ENCODE data around the gene CACNA2D1. TPM values are rescaled to one million over a fixed set of nuclear protein-coding genes. Genes with fewer than 3 reads are reported as not detected.
A peak's percentile ranks its signal among the peaks of the same experiment; 100 is the strongest.

The CACNA2D1 gene
- total RNA-seq, 1 donor from 2014 or later: 116 TPM

DNA sequence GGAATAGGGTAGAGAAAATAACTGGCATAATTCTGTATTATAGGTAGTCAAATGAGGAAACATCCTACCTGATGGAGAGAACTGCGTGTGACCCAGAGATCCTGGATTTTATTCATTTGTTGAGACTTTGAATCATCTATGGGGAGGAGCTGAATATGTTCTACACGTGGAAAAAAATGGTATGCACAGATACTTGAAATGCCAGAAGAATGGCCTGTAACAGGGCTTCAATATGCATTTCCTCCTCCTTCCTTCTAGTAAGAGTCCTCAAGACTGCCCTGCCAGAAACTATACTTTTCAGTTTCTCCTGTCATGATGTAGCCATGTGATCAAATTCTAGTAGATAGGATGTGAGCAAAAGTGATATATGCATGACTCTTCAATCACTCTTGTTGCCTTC, 372.1 kb downstream of the CACNA2D1 start:
- no peaks in the 10 kb centered on the region for H3K36me3 ChIP-seq (ENCODE audit: control insufficient read depth in 3 of 3, insufficient read depth in 3 of 3, low read length in 3 of 3)
- H3K4me3 ChIP-seq (ENCODE audit: low read length in 3 of 3): no peak overlapping the region
- H3K9ac ChIP-seq (ENCODE audit: low read depth in 1 of 3, low read length in 3 of 3): no peak overlapping the region
- H3K4me1 ChIP-seq (ENCODE audit: control insufficient read depth in 3 of 3, insufficient read depth in 3 of 3, low read length in 3 of 3): no peaks in the 10 kb centered on the region
- no peak overlapping the region for H3K27ac ChIP-seq (ENCODE audit: low read depth, low read length)
- H3K9me3 ChIP-seq (ENCODE audit: control insufficient read depth in 3 of 3, low read length in 3 of 3): no peaks in the 10 kb centered on the region
- no peaks in the 10 kb centered on the region for H3K27me3 ChIP-seq (ENCODE audit: control insufficient read depth in 3 of 3, insufficient read depth in 3 of 3, low read length in 3 of 3)

DNA sequence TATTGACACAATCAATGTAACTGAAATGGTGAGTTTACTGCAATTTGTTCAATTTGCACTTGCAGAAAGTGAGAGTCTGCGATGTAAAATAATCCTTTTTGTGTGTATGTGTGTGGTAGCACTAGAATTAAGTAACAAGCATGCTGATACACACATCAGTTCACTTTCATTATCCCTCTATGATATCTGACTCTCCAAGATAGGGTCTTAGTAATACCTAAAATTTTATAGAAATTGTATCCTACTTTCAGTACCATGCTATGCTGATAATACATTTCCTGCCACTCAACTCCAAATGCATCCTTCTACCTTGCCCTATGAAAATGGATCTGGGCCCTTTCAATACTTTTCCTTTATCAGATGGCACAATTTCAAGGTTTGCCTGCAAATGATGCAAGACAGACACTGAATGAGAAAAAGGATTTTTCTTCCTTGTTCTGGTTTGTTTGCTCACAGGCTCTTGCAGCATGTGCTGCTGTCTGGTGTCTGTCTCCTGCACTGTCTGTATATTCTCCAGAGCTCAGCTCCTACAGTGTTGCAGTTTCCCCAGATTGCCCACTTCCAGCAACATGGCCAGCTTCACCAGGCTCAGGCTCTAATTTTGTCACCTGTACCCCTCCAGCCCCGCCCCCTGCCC, 375.8 kb downstream of the CACNA2D1 start:
- Histone ChIP-seq H3K9me3 (ENCODE audit: control insufficient read depth in 3 of 3, low read length in 3 of 3) (no peaks in the 10 kb centered on the region), H3K36me3 (ENCODE audit: control insufficient read depth in 3 of 3, insufficient read depth in 3 of 3, low read length in 3 of 3) (peaks cover 0 to 7% (median 0%) of the 10 kb centered on the region in 3 donors), H3K4me3 (ENCODE audit: low read length in 3 of 3) (no peak overlapping the region), H3K9ac (ENCODE audit: low read depth in 1 of 3, low read length in 3 of 3) (no peak overlapping the region), H3K4me1 (ENCODE audit: control insufficient read depth in 3 of 3, insufficient read depth in 3 of 3, low read length in 3 of 3) (no peaks in the 10 kb centered on the region), H3K27me3 (ENCODE audit: control insufficient read depth in 3 of 3, insufficient read depth in 3 of 3, low read length in 3 of 3) (no peaks in the 10 kb centered on the region), H3K27ac (ENCODE audit: low read depth, low read length) (no peak overlapping the region)

DNA sequence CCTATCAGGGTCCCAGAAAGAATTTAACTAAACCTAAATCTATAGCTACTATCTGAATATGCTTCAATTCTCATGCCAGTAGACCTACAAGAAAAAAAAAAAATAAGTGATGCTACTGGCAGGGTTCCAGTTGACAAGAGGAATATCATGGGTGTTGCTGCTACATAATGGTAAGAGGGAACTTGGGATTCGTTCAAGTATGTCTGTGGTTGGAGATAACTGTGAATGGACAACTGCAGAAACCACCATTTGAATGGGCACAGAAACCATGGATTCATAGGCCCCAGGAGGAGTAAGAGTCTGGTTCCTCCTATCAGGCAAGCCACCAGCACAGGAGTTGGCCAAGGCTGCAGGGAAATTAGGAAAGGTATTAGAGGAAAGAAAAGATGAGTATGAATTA, 386.1 kb downstream of the CACNA2D1 start:
- H3K36me3 ChIP-seq (ENCODE audit: control insufficient read depth in 3 of 3, insufficient read depth in 3 of 3, low read length in 3 of 3): peaks cover 0 to 4% (median 0%) of the 10 kb centered on the region in 3 donors
- H3K9ac ChIP-seq (ENCODE audit: low read depth in 1 of 3, low read length in 3 of 3): no peak overlapping the region
- no peak overlapping the region for H3K4me3 ChIP-seq (ENCODE audit: low read length in 3 of 3)
- no peaks in the 10 kb centered on the region for H3K9me3 ChIP-seq (ENCODE audit: control insufficient read depth in 3 of 3, low read length in 3 of 3)
- H3K27ac ChIP-seq (ENCODE audit: low read depth, low read length): no peak overlapping the region
- no peaks in the 10 kb centered on the region for H3K27me3 ChIP-seq (ENCODE audit: control insufficient read depth in 3 of 3, insufficient read depth in 3 of 3, low read length in 3 of 3)
- H3K4me1 ChIP-seq (ENCODE audit: control insufficient read depth in 3 of 3, insufficient read depth in 3 of 3, low read length in 3 of 3): no peaks in the 10 kb centered on the region

DNA sequence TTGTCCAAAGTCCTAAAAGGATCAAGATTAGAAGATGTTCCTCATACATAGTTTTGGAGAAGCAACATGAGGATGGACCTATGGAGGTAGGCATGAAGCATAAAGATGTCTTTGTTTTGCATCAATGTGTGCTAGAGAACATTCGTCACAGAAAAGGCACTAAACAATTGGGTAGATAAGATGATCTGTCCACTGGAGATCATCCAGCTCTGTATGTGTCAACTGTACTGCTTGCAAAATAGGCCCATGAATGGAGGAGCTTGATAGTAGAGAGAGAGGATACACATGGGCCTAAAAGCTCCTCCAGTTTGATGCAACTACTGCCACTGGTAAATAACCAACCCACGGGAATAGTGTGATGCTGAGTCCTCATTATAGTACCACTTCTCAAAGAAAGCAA, 387.3 kb downstream of the CACNA2D1 start:
- Histone ChIP-seq H3K27me3 (ENCODE audit: control insufficient read depth in 3 of 3, insufficient read depth in 3 of 3, low read length in 3 of 3) (no peaks in the 10 kb centered on the region), H3K4me3 (ENCODE audit: low read length in 3 of 3) (no peak overlapping the region), H3K27ac (ENCODE audit: low read depth, low read length) (no peak overlapping the region), H3K36me3 (ENCODE audit: control insufficient read depth in 3 of 3, insufficient read depth in 3 of 3, low read length in 3 of 3) (peaks cover 0 to 3% (median 0%) of the 10 kb centered on the region in 3 donors), H3K4me1 (ENCODE audit: control insufficient read depth in 3 of 3, insufficient read depth in 3 of 3, low read length in 3 of 3) (no peaks in the 10 kb centered on the region), H3K9me3 (ENCODE audit: control insufficient read depth in 3 of 3, low read length in 3 of 3) (no peaks in the 10 kb centered on the region), H3K9ac (ENCODE audit: low read depth in 1 of 3, low read length in 3 of 3) (no peak overlapping the region)

DNA sequence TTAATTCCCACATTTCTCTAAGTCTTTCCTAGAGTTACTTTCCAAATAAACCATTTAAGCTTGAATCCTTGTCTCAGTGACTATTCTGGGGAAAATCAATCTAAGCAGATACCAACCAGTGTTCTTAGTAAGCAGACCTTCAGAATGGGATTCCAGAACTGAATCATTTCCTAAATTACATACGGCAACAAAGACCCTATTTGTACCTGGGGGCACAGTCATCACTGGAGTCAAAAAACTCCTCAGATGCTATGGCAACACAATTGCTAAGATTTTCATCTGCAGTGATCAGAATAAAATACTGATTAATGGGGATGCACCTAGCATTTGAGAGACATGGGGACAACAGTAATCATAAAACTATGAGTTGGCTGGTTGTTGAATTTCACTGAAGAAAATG, 389.0 kb downstream of the CACNA2D1 start:
- H3K9me3 ChIP-seq (ENCODE audit: control insufficient read depth in 3 of 3, low read length in 3 of 3): no peaks in the 10 kb centered on the region
- H3K9ac ChIP-seq (ENCODE audit: low read depth in 1 of 3, low read length in 3 of 3): no peak overlapping the region
- H3K4me1 ChIP-seq (ENCODE audit: control insufficient read depth in 3 of 3, insufficient read depth in 3 of 3, low read length in 3 of 3): no peaks in the 10 kb centered on the region
- no peaks in the 10 kb centered on the region for H3K27me3 ChIP-seq (ENCODE audit: control insufficient read depth in 3 of 3, insufficient read depth in 3 of 3, low read length in 3 of 3)
- H3K27ac ChIP-seq (ENCODE audit: low read depth, low read length): no peak overlapping the region
- peaks cover 0 to 3% (median 0%) of the 10 kb centered on the region in 3 donors for H3K36me3 ChIP-seq (ENCODE audit: control insufficient read depth in 3 of 3, insufficient read depth in 3 of 3, low read length in 3 of 3)
- no peak overlapping the region for H3K4me3 ChIP-seq (ENCODE audit: low read length in 3 of 3)

DNA sequence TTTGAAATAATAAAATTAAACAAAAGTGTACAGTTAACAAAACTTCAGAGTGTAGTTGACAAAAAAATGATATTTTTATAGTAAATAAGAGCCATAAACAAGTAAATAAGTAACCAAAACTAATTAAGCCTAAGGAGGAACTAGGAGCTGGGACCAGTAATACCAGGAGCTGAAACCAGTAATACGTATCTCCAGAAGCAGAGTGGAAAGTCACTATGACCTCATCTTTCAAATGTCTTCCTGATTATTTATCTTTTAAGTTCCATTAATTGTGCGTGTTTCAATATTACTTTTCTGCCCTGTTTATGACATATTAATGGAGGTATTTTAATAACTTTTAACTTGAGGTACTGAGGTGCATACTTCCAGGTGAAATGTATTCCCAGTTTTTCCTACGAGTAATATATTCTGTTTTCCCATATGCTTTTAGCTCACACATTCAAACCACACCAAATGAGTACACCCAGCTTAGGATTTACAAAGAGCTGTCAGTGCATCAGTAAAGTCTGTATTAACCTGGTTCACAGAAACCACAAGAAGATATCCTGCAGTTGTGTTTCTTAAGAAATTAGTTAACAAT, 390.0 kb downstream of the CACNA2D1 start:
- Histone ChIP-seq H3K27ac (ENCODE audit: low read depth, low read length) (no peak overlapping the region), H3K9ac (ENCODE audit: low read depth in 1 of 3, low read length in 3 of 3) (no peak overlapping the region), H3K27me3 (ENCODE audit: control insufficient read depth in 3 of 3, insufficient read depth in 3 of 3, low read length in 3 of 3) (no peaks in the 10 kb centered on the region), H3K9me3 (ENCODE audit: control insufficient read depth in 3 of 3, low read length in 3 of 3) (no peaks in the 10 kb centered on the region), H3K36me3 (ENCODE audit: control insufficient read depth in 3 of 3, insufficient read depth in 3 of 3, low read length in 3 of 3) (peaks cover 0 to 3% (median 0%) of the 10 kb centered on the region in 3 donors), H3K4me3 (ENCODE audit: low read length in 3 of 3) (no peak overlapping the region), H3K4me1 (ENCODE audit: control insufficient read depth in 3 of 3, insufficient read depth in 3 of 3, low read length in 3 of 3) (no peaks in the 10 kb centered on the region)

DNA sequence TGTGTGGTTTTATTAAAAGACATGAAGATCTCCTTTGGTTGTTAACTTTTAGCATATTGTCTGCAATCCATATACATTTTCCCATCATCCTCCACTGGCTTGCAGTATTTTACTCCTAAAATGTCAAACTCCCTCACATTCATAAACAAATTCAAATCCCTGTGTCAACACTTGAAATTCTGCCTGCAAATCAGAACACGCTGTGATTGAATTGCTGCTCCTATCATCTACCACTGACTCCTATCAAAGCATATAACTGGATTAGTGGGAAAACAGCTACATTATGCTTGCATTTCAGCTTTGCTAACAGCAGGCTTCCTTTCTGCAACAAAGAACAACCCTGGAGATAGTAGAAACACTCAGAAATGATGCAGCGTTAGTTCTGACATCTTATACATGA, 392.0 kb downstream of the CACNA2D1 start:
- H3K4me1 ChIP-seq (ENCODE audit: control insufficient read depth in 3 of 3, insufficient read depth in 3 of 3, low read length in 3 of 3): no peaks in the 10 kb centered on the region
- H3K27me3 ChIP-seq (ENCODE audit: control insufficient read depth in 3 of 3, insufficient read depth in 3 of 3, low read length in 3 of 3): no peaks in the 10 kb centered on the region
- no peaks in the 10 kb centered on the region for H3K9me3 ChIP-seq (ENCODE audit: control insufficient read depth in 3 of 3, low read length in 3 of 3)
- H3K4me3 ChIP-seq (ENCODE audit: low read length in 3 of 3): no peak overlapping the region
- H3K9ac ChIP-seq (ENCODE audit: low read depth in 1 of 3, low read length in 3 of 3): no peak overlapping the region
- no peak overlapping the region for H3K27ac ChIP-seq (ENCODE audit: low read depth, low read length)
- peaks cover 0 to 3% (median 0%) of the 10 kb centered on the region in 3 donors for H3K36me3 ChIP-seq (ENCODE audit: control insufficient read depth in 3 of 3, insufficient read depth in 3 of 3, low read length in 3 of 3)

DNA sequence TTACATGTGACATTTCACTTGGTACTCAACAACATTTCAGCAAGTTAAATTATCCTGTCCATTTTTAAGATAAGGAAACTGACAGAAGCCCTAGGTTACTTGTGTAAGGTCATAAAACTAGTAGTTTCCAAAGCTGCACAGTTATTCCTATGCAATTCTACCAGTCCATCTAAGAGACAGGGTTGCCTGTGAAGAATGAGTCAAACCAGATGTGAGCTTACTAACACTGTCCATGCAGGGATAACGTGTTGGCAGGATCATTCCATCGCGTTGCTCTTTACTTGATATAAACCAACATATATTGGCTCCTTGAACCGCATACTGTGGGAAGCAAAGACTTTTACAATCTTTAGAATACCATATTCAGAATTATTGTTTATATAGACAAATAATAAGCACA, 392.8 kb downstream of the CACNA2D1 start:
- Histone ChIP-seq H3K27ac (ENCODE audit: low read depth, low read length) (no peak overlapping the region), H3K9ac (ENCODE audit: low read depth in 1 of 3, low read length in 3 of 3) (no peak overlapping the region), H3K4me3 (ENCODE audit: low read length in 3 of 3) (no peak overlapping the region), H3K9me3 (ENCODE audit: control insufficient read depth in 3 of 3, low read length in 3 of 3) (no peaks in the 10 kb centered on the region), H3K4me1 (ENCODE audit: control insufficient read depth in 3 of 3, insufficient read depth in 3 of 3, low read length in 3 of 3) (no peaks in the 10 kb centered on the region), H3K36me3 (ENCODE audit: control insufficient read depth in 3 of 3, insufficient read depth in 3 of 3, low read length in 3 of 3) (no peaks in the 10 kb centered on the region), H3K27me3 (ENCODE audit: control insufficient read depth in 3 of 3, insufficient read depth in 3 of 3, low read length in 3 of 3) (no peaks in the 10 kb centered on the region)

DNA sequence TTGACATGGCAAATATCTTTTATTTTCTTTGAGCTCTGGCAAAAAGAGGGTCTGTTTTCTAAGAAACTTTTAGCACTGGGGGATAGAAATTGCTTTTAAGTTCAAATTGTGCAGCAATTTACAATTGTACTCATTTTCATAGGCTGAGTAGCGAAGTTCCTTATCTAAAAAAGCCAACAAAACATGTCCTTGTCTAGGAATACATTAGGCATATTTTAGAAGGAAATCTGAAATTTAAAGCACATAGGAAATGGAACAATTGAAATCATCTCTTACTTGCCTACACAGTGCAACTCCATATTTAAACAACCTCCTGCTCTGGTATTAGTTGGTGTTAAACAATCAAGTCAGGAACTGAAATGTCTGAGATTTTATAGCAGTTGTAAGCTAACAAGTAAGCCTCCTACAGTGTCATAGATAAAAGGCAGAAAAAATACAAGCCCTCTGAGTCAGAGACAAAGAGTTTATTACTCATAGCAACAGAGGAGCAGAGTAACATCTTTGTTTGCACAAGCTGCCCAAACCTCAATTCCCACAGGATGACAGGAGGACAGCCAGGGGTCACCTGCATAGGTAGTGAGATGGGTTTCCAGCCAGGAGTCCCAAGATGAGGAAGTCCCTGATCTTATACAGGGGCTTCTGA, 393.6 kb downstream of the CACNA2D1 start:
- Histone ChIP-seq H3K27ac (ENCODE audit: low read depth, low read length) (peak overlapping the region; percentile 25), H3K4me3 (ENCODE audit: low read length in 3 of 3) (no peak overlapping the region), H3K9ac (ENCODE audit: low read depth in 1 of 3, low read length in 3 of 3) (no peak overlapping the region)

DNA sequence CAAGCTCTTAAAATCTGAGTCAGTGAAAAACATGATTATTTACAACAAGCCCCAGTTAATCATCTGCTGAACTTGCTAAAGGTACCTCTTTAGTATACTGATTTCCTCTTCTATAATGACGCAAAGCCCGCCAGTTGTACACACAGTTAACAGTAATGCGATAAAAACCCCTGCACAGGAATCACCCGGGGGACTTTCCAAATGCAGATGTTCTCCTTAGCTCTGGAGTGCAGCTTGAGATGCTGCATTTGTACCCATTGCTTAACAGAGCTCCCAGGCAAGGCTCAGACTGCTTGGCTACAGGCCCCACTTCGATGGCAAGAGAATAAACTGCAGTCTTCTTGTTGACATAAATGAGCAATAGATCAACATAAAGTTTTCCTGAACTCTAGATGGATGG, 394.1 kb downstream of the CACNA2D1 start:
- Histone ChIP-seq H3K9me3 (ENCODE audit: control insufficient read depth in 3 of 3, low read length in 3 of 3) (no peaks in the 10 kb centered on the region), H3K4me1 (ENCODE audit: control insufficient read depth in 3 of 3, insufficient read depth in 3 of 3, low read length in 3 of 3) (no peaks in the 10 kb centered on the region), H3K36me3 (ENCODE audit: control insufficient read depth in 3 of 3, insufficient read depth in 3 of 3, low read length in 3 of 3) (no peaks in the 10 kb centered on the region), H3K9ac (ENCODE audit: low read depth in 1 of 3, low read length in 3 of 3) (no peak overlapping the region), H3K4me3 (ENCODE audit: low read length in 3 of 3) (no peak overlapping the region), H3K27ac (ENCODE audit: low read depth, low read length) (no peak overlapping the region), H3K27me3 (ENCODE audit: control insufficient read depth in 3 of 3, insufficient read depth in 3 of 3, low read length in 3 of 3) (no peaks in the 10 kb centered on the region)

More for the DNA sequence above, 393.6 kb downstream of the CACNA2D1 start:
- H3K4me1 ChIP-seq (ENCODE audit: control insufficient read depth in 3 of 3, insufficient read depth in 3 of 3, low read length in 3 of 3): no peaks in the 10 kb centered on the region
- no peaks in the 10 kb centered on the region for H3K9me3 ChIP-seq (ENCODE audit: control insufficient read depth in 3 of 3, low read length in 3 of 3)
- H3K27me3 ChIP-seq (ENCODE audit: control insufficient read depth in 3 of 3, insufficient read depth in 3 of 3, low read length in 3 of 3): no peaks in the 10 kb centered on the region
- H3K36me3 ChIP-seq (ENCODE audit: control insufficient read depth in 3 of 3, insufficient read depth in 3 of 3, low read length in 3 of 3): no peaks in the 10 kb centered on the region
